Liver (tissue), 9 donors: ENCODE measurements around the gene LRRC10B. TPM values are rescaled to one million over a fixed set of nuclear protein-coding genes. Genes with fewer than 3 reads are reported as not detected.

Source experiments
- DNase-seq: peaks from one replicate; pipeline ENCODE4 v3.0.0-alpha.2; 2017; ENCODE audit warnings: low spot score
- H3K27ac ChIP-seq, 2 donors: one replicate each; pipeline ENCODE4 v1.7.0; 2013; ENCODE audit warnings: inconsistent platforms in 2 of 2, low read length in 2 of 2, control low read depth in 1 of 2, low read depth in 1 of 2, mild to moderate bottlenecking in 1 of 2
- H3K27me3 ChIP-seq, 4 donors: one replicate each; pipeline versions ENCODE4 v1.6.1 to v1.7.0; 2013; ENCODE audit warnings: low read length in 3 of 4, inconsistent platforms in 1 of 4, mild to moderate bottlenecking in 1 of 4, moderate library complexity in 1 of 4; ENCODE audit not compliant: control insufficient read depth in 4 of 4, insufficient read depth in 4 of 4
- H3K36me3 ChIP-seq, 4 donors: one replicate each; pipeline versions ENCODE4 v1.6.1 to v1.7.0; 2013; ENCODE audit warnings: low read length in 3 of 4, mild to moderate bottlenecking in 3 of 4, low read depth in 1 of 4, moderate library complexity in 1 of 4; ENCODE audit not compliant: control insufficient read depth in 4 of 4, insufficient read depth in 3 of 4
- H3K4me1 ChIP-seq, 4 donors: one replicate each; pipeline versions ENCODE4 v1.6.1 to v1.7.0; 2013; ENCODE audit warnings: low read length in 3 of 4, mild to moderate bottlenecking in 3 of 4, moderate library complexity in 1 of 4; ENCODE audit not compliant: control insufficient read depth in 4 of 4, insufficient read depth in 4 of 4
- H3K4me3 ChIP-seq, 3 donors: one replicate each; pipeline versions ENCODE4 v1.6.1 to v1.7.0; 2013; ENCODE audit warnings: low read length in 3 of 3, control low read depth in 1 of 3, low read depth in 1 of 3, mild to moderate bottlenecking in 1 of 3
- H3K9ac ChIP-seq, 2 donors: one replicate each; pipeline ENCODE4 v1.7.0; 2013; ENCODE audit warnings: low read length in 2 of 2, mild to moderate bottlenecking in 2 of 2, moderate library complexity in 2 of 2, control low read depth in 1 of 2, low read depth in 1 of 2
- H3K9me3 ChIP-seq, 4 donors: one replicate each; pipeline versions ENCODE4 v1.6.1 to v1.7.0; 2013; ENCODE audit warnings: low read length in 3 of 4; ENCODE audit not compliant: control insufficient read depth in 4 of 4
- EGR1 ChIP-seq, 2 donors: IDR thresholded peaks; 2 replicates each; pipeline ENCODE4 v1.6.1; 2016 to 2018; ENCODE audit warnings: antibody characterized with exemption in 2 of 2, low read depth in 2 of 2
- FOXA1 ChIP-seq: IDR thresholded peaks from 2 replicates; pipeline ENCODE4 v1.6.1; 2016; ENCODE audit warnings: antibody characterized with exemption
- FOXA2 ChIP-seq: IDR thresholded peaks from 2 replicates; pipeline ENCODE4 v1.6.1; 2016; ENCODE audit warnings: antibody characterized with exemption
- GABPA ChIP-seq, 2 donors: IDR thresholded peaks in 1 of 2; conservative IDR thresholded peaks in 1 of 2; 2 replicates each; pipeline ENCODE4 v1.6.1; 2016; ENCODE audit warnings: antibody characterized with exemption in 2 of 2, mild to moderate bottlenecking in 1 of 2, moderate library complexity in 1 of 2
- HNF4A ChIP-seq, 2 donors: conservative IDR thresholded peaks; 2 replicates each; pipeline ENCODE4 v1.6.1; 2016; ENCODE audit warnings: antibody characterized with exemption in 2 of 2, mild to moderate bottlenecking in 2 of 2
- HNF4G ChIP-seq: IDR thresholded peaks from 2 replicates; pipeline ENCODE4 v1.6.1; 2016; ENCODE audit warnings: antibody characterized with exemption
- JUND ChIP-seq, 2 donors: IDR thresholded peaks; 2 replicates each; pipeline ENCODE4 v1.6.1; 2016; ENCODE audit warnings: antibody characterized with exemption in 2 of 2
- NR2F2 ChIP-seq: IDR thresholded peaks from 2 replicates; pipeline ENCODE4 v1.6.1; 2016; ENCODE audit warnings: antibody characterized with exemption
- RAD21 ChIP-seq, 2 donors: IDR thresholded peaks; 2 replicates each; pipeline ENCODE4 v1.6.1; 2016; ENCODE audit warnings: antibody characterized with exemption in 2 of 2, mild to moderate bottlenecking in 2 of 2
- RXRA ChIP-seq, 2 donors: IDR thresholded peaks; 2 replicates each; pipeline ENCODE4 v1.6.1; 2017 to 2018; ENCODE audit warnings: antibody characterized with exemption in 2 of 2, mild to moderate bottlenecking in 1 of 2
- SP1 ChIP-seq: IDR thresholded peaks from 2 replicates; pipeline ENCODE4 v1.6.1; 2018; ENCODE audit warnings: antibody characterized with exemption, mild to moderate bottlenecking
- TAF1 ChIP-seq: conservative IDR thresholded peaks from 2 replicates; pipeline ENCODE4 v1.6.1; 2016; ENCODE audit warnings: antibody characterized with exemption, mild to moderate bottlenecking
- YY1 ChIP-seq: IDR thresholded peaks from 2 replicates; pipeline ENCODE4 v1.6.1; 2016; ENCODE audit warnings: antibody characterized with exemption, mild to moderate bottlenecking
- WGBS: extraction: QIAGEN DNeasy Blood & Tissue Kit; methylation state at CpG from one replicate; pipeline ENCODE4 v1.1.7; 2013; 5-methylcytosine and 5-hydroxymethylcytosine counted together
- polyA plus RNA-seq, 2 donors: library from polyadenylated mRNA; stranded (reverse) in 1 of 2; unstranded in 1 of 2; fragments of 200-250 nt in 1 of 2; fragments of >200 nt in 1 of 2; fragmentation: Nextera tagmentation in 1 of 2; extraction: Ambion mirVana in 1 of 2; gene quantifications; one replicate each; pipeline versions ENCODE4 v1.2.1 to v1.2.3, GENCODE V29; 2013 to 2015
- total RNA-seq, 2 donors: library from RNA; depleted of rRNA; stranded (reverse); fragments of >200 nt; gene quantifications; one replicate each; pipeline ENCODE4 v1.2.3, GENCODE V29; 2014
- TF ChIP-seq, protein P1 (sequence below): IDR thresholded peaks from 2 replicates; pipeline ENCODE4 v1.6.1; 2016; ENCODE audit warnings: antibody characterized with exemption
- TF ChIP-seq, protein P2 (sequence below): fragments of 150-350 bp; IDR thresholded peaks from 2 replicates; pipeline ENCODE4 v1.5.1; 2017; ENCODE audit warnings: improper control_type of control experiment, low read depth, low read length; ENCODE audit not compliant: missing input control
- TF ChIP-seq, protein P3 (sequence below): IDR thresholded peaks from 2 replicates; pipeline ENCODE4 v1.6.1; 2016; ENCODE audit warnings: antibody characterized with exemption
- TF ChIP-seq, protein P4 (sequence below): IDR thresholded peaks from 2 replicates; pipeline ENCODE4 v1.6.1; 2016; ENCODE audit warnings: antibody characterized with exemption, mild to moderate bottlenecking
- TF ChIP-seq, protein P5 (sequence below): IDR thresholded peaks from 2 replicates; pipeline ENCODE4 v1.6.1; 2016; ENCODE audit warnings: antibody characterized with exemption
- donor health status: healthy.
- donor health status: healthy.
- donor health status: healthy.
- donor health status: healthy.
- donor health status: healthy.

LRRC10B gene
- total and polyA plus RNA-seq, 4 donors, result 0.03 to 0.08 TPM; not detected in 2

DNA sequence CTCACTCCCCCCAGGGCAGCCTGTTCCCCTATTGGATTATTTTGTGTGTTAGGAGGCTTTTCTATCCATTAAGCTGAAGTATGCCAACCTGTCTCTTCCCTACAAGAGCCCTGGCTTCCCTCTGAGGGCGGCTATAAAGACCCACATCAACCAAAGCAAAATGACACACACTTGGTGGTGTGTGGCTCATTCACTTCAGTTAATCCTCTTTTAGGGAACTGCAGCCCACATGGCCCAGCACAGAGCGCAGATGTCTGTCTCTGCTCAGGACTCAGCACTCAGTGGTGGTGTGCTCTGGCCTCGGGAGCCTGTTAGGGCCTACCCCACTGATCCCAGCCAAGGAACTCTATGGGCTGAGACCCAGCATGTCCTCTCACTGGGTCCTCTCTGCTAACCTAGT, 32.2 kb upstream of the LRRC10B start:
- 89% methylated on average over 3 of the region's 3 CpGs for WGBS
- Histone ChIP-seq H3K27me3 (no peaks in the 10 kb centered on the region), H3K4me1 (peaks cover 3 to 17% (median 11%) of the 10 kb centered on the region in 4 donors), H3K36me3 (no peaks in the 10 kb centered on the region), H3K9me3 (no peaks in the 10 kb centered on the region), H3K27ac (no peak overlapping the region), H3K9ac (no peak overlapping the region), H3K4me3 (no peak overlapping the region)
- DNase-seq, result no peak
- TF ChIP-seq, protein P1, sequence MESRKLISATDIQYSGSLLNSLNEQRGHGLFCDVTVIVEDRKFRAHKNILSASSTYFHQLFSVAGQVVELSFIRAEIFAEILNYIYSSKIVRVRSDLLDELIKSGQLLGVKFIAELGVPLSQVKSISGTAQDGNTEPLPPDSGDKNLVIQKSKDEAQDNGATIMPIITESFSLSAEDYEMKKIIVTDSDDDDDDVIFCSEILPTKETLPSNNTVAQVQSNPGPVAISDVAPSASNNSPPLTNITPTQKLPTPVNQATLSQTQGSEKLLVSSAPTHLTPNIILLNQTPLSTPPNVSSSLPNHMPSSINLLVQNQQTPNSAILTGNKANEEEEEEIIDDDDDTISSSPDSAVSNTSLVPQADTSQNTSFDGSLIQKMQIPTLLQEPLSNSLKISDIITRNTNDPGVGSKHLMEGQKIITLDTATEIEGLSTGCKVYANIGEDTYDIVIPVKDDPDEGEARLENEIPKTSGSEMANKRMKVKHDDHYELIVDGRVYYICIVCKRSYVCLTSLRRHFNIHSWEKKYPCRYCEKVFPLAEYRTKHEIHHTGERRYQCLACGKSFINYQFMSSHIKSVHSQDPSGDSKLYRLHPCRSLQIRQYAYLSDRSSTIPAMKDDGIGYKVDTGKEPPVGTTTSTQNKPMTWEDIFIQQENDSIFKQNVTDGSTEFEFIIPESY, result no peak
- no peak for TF ChIP-seq GABPA (IDR thresholded peaks at IDR 0.05 in 1 of 2, conservative IDR thresholded peaks at IDR 0.05 in 1 of 2)
- TF ChIP-seq, protein P2, sequence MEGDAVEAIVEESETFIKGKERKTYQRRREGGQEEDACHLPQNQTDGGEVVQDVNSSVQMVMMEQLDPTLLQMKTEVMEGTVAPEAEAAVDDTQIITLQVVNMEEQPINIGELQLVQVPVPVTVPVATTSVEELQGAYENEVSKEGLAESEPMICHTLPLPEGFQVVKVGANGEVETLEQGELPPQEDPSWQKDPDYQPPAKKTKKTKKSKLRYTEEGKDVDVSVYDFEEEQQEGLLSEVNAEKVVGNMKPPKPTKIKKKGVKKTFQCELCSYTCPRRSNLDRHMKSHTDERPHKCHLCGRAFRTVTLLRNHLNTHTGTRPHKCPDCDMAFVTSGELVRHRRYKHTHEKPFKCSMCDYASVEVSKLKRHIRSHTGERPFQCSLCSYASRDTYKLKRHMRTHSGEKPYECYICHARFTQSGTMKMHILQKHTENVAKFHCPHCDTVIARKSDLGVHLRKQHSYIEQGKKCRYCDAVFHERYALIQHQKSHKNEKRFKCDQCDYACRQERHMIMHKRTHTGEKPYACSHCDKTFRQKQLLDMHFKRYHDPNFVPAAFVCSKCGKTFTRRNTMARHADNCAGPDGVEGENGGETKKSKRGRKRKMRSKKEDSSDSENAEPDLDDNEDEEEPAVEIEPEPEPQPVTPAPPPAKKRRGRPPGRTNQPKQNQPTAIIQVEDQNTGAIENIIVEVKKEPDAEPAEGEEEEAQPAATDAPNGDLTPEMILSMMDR, result no peak

DNA sequence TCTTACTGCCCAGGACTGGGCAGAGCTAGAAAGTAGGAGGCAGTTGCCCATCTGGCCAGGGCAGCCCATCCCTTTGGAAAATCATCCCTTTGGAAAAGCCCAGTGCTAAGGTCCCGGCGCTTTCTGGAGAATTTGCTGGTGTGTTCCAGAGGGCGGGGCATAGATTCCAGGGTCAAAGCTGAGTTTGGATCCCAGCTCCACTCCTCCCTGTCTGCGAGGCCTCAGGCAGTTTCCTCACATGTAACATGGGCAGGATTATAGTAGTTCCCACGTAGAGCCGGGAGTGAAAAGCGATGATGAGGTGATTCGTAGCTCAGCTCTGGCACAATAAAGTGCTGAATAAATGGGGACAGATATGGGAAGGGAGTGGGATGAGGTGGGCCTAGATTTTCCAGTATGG, 31.4 kb upstream of the LRRC10B start:
- Histone ChIP-seq H3K27me3 (no peaks in the 10 kb centered on the region), H3K27ac (no peak overlapping the region), H3K4me1 (peaks cover 3 to 17% (median 11%) of the 10 kb centered on the region in 4 donors), H3K36me3 (no peaks in the 10 kb centered on the region), H3K9ac (no peak overlapping the region), H3K4me3 (no peak overlapping the region), H3K9me3 (no peaks in the 10 kb centered on the region)
- WGBS, result 39% methylated on average over 8 of the region's 8 CpGs
- no peak for DNase-seq
- no peak for TF ChIP-seq HNF4A (conservative IDR thresholded peaks at IDR 0.05)
- TF ChIP-seq, protein P3, sequence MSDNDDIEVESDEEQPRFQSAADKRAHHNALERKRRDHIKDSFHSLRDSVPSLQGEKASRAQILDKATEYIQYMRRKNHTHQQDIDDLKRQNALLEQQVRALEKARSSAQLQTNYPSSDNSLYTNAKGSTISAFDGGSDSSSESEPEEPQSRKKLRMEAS, result no peak
- TF ChIP-seq FOXA2, result no peak
- TF ChIP-seq HNF4G, result no peak
- TF ChIP-seq GABPA (IDR thresholded peaks at IDR 0.05 in 1 of 2, conservative IDR thresholded peaks at IDR 0.05 in 1 of 2), result no peak
- TF ChIP-seq, protein P2, result no peak
- TF ChIP-seq FOXA1, result no peak
- TF ChIP-seq, protein P1, result no peak
- TF ChIP-seq NR2F2, result no peak
- no peak for TF ChIP-seq RXRA (IDR thresholded peaks at IDR 0.05)
- TF ChIP-seq, protein P4, sequence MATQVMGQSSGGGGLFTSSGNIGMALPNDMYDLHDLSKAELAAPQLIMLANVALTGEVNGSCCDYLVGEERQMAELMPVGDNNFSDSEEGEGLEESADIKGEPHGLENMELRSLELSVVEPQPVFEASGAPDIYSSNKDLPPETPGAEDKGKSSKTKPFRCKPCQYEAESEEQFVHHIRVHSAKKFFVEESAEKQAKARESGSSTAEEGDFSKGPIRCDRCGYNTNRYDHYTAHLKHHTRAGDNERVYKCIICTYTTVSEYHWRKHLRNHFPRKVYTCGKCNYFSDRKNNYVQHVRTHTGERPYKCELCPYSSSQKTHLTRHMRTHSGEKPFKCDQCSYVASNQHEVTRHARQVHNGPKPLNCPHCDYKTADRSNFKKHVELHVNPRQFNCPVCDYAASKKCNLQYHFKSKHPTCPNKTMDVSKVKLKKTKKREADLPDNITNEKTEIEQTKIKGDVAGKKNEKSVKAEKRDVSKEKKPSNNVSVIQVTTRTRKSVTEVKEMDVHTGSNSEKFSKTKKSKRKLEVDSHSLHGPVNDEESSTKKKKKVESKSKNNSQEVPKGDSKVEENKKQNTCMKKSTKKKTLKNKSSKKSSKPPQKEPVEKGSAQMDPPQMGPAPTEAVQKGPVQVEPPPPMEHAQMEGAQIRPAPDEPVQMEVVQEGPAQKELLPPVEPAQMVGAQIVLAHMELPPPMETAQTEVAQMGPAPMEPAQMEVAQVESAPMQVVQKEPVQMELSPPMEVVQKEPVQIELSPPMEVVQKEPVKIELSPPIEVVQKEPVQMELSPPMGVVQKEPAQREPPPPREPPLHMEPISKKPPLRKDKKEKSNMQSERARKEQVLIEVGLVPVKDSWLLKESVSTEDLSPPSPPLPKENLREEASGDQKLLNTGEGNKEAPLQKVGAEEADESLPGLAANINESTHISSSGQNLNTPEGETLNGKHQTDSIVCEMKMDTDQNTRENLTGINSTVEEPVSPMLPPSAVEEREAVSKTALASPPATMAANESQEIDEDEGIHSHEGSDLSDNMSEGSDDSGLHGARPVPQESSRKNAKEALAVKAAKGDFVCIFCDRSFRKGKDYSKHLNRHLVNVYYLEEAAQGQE, result no peak
- TF ChIP-seq, protein P5, sequence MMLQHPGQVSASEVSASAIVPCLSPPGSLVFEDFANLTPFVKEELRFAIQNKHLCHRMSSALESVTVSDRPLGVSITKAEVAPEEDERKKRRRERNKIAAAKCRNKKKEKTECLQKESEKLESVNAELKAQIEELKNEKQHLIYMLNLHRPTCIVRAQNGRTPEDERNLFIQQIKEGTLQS, result no peak
- TF ChIP-seq TAF1, result no peak
- no peak for TF ChIP-seq SP1
- no peak for TF ChIP-seq RAD21 (IDR thresholded peaks at IDR 0.05)
- no peak for TF ChIP-seq EGR1 (IDR thresholded peaks at IDR 0.05; ENCODE audit: low read depth in 2 of 2)
- no peak for TF ChIP-seq JUND (IDR thresholded peaks at IDR 0.05)
- TF ChIP-seq YY1, result no peak
